Skeletal muscle cell (primary cell): Measurements from ENCODE around the gene GSTK1.
"Not testable (repeated sequence)": the region's sequence is repeated elsewhere in the genome, so short reads cannot be mapped to it uniquely, and the experiment has no call there.

Experiments
- DNase-seq: peaks from one replicate; pipeline ENCODE4 v3.0.0-alpha.2; 2010; ENCODE audit warnings: low read depth
- H3K4me3 ChIP-seq: 2 replicates; pipeline ENCODE4 v1.5.1; 2011; ENCODE audit warnings: low read depth, mild to moderate bottlenecking, control low read depth, low read length, moderate library complexity

GSTK1 gene

GRCh38 chr7:143264196-143264568, 941 bp downstream of the GSTK1 start:
- H3K4me3 ChIP-seq, result peak overlapping the region; percentile 90
- DNase-seq, result not testable (repeated sequence)

DNA sequence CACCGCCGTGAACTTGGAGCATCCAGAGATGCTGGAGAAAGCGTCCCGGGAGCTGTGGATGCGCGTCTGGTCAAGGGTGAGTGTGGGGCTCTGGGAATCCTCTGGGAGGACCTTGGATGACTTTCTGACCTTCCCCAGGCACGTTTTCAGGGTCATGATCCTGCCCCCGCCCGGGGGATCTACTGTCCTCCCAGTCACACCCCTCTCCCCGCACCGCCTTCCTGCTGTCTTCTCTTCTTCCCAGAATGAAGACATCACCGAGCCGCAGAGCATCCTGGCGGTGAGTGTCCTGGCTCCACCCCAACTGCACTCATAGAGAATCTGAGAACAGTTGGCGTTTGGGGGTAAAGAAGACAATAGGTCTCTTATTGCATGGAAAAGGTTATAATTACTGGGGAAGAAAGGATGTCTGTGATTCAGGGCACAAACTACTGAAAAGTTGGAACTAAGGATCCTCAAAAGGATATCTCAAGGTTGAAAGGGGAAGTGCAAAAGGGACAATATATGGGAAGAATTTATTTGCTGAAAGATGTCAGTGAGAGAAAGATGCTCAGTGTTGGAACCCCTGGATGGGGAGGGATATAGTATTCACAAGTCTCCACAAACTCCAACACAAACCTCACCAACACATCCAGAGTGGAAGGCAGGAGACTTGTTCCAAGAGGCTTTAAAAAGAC, 1.9 kb downstream of the GSTK1 start:
- DNase-seq, result no peak
- no peak overlapping the region for H3K4me3 ChIP-seq

DNA sequence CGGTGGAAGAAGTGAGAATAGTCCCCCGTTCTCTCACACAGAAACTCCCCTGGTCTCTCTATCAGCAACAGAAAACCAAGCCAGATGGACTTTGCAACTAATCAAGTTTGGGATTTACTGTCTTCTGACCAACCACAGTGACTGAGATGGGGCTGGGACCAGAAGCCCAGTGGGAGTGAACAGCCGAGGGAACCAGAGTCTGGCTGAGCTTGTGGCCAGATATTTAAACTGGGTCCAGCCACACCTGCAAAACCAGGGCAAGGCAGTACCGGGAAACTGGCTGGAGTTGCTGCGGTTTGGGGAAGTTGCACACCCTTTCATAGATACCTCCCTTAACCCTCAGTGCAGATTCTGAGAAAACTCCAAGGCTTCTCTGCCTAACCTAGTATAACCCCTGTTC, 6.0 kb downstream of the GSTK1 start:
- no peak for DNase-seq
- H3K4me3 ChIP-seq, result no peak overlapping the region

GRCh38 chr7:143271240-143271639, 8.0 kb downstream of the GSTK1 start:
- H3K4me3 ChIP-seq, result no peak overlapping the region
- no peak for DNase-seq

- no peak for DNase-seq
- H3K4me3 ChIP-seq, result no peak overlapping the region
These were observed 9.6 kb downstream of the GSTK1 start for GRCh38 chr7:143272871-143273270.

DNA sequence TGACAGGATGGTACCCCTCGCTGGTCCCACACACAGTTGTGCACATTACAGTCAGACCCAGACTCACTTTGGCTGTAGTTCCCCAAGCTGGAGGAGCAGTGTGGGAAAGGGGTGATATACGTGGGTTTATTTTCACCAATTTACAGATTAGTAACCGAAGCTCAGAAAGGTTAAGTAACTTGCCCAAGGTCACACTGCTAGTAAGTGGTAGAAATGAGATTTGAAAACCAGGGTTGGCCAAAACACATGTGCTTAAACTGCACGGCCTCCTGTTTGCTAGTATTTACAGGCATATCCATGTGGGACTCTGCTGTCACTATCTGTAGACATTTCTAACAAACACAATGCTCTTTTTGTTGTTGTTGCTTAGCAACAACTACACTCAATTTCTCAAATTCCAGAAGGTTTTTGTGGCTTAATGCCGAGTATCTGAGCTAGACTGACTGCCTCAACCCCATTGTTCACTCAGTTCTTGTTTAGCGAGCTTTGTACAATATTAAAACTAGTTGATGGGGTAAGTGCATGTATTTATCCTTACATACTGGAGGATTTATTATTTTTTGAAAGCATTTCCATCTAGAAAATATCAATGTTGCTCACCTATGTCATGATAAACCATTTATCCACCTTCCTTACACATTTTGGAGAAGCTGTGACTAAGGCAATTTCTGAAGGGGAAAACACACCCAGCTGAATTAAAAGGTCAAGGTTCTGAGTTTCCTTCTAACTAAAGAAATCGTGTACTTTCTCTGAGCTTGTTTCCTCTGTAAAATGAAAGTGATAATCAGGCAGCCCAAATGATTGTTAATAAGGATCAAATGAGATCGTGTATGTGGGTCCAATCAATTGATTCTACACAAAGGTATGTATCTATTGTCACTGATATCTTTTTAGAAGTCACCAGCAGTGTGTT, 16.2 kb downstream of the GSTK1 start:
- no peak overlapping the region for H3K4me3 ChIP-seq
- DNase-seq, result peak; percentile 20

GRCh38 chr7:143280160-143280559, 16.9 kb downstream of the GSTK1 start:
- H3K4me3 ChIP-seq, result no peak overlapping the region
- DNase-seq, result no peak

DNA sequence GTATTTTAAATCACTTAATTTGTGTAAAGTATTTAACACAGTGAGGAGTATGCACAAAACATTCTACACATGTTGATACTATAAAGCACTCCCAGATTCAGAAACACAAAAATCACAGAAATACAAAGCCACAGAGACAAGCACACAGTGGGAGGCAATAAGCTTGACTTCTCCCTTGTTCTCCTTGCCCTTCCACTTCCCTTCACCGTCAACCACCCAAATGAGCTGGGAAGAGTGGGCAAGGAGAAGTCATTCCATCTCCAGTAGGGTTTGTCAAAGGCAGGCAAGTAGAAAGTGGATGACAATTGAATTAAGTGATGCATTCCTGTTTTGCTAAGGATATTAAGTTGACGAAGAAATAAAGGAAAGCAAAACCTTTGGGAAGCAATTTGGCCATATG, 17.3 kb downstream of the GSTK1 start:
- H3K4me3 ChIP-seq, result no peak overlapping the region
- no peak for DNase-seq

DNA sequence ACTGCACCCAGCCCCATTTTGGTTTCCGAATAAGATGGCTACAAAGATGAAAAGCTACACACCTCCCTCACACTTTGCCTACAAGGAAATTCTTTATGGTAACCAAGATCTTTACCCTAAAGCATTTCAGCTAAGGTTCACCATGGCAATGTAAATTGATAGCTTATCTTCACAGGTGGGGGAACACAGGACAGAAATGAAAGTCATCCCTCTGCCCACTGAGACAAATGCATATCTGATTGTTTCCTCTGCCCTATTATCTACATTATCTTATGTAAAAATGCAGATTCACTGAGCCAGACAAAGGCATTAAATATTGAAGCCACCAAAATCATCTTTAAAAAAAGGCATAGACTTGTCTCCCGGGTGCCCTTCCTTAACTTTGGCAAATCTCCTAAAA, 18.3 kb downstream of the GSTK1 start:
- H3K4me3 ChIP-seq, result no peak overlapping the region
- no peak for DNase-seq

DNA sequence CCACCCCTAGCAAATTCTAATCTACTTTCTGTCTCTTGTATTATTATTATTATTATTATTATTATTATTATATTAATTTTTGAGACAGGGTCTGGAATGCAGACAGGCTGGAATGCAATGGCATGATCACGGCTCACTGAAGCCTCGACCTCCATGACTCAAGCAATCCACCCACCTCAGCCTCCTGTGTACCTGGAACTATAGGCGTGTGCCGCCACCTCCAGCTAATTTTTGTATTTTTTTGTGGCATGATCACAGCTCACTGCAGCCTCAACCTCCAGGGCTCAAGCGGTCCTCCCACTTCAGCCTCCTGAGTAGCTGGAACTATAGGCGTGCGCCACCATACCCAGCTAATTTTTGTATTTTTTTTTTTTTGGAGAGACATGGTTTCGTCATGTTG, 18.9 kb downstream of the GSTK1 start:
- no peak for DNase-seq
- no peak overlapping the region for H3K4me3 ChIP-seq

- H3K4me3 ChIP-seq, result no peak overlapping the region
- no peak for DNase-seq
These were observed 20.1 kb downstream of the GSTK1 start for GRCh38 chr7:143283381-143283780.

- DNase-seq, result no peak
- no peak within 1 kb of the TSS for H3K4me3 ChIP-seq
These were observed 21.6 kb downstream of the GSTK1 start, which contains the start of gene TMEM139 for GRCh38 chr7:143284591-143285469. Gene TMEM139, plus strand, starts transcription at chr7:143284958. Its CDS starts 1,000 bp downstream, at chr7:143285958.

- H3K4me3 ChIP-seq, result no peak overlapping the region
- DNase-seq, result no peak
These were observed 22.2 kb downstream of the GSTK1 start for GRCh38 chr7:143285470-143285778.

- no peak overlapping the region for H3K4me3 ChIP-seq
- no peak for DNase-seq
These were observed 22.7 kb downstream of the GSTK1 start for GRCh38 chr7:143285806-143286521.

DNA sequence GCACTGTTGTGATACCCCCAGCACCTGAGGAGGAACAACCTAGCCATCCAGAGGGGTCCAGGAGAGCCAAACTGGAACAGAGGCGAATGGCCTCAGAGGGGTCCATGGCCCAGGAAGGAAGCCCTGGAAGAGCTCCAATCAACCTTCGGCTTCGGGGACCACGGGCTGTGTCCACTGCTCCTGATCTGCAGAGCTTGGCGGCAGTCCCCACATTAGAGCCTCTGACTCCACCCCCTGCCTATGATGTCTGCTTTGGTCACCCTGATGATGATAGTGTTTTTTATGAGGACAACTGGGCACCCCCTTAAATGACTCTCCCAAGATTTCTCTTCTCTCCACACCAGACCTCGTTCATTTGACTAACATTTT, 23.3 kb downstream of the GSTK1 start:
- no peak for DNase-seq
- H3K4me3 ChIP-seq, result no peak overlapping the region

DNA sequence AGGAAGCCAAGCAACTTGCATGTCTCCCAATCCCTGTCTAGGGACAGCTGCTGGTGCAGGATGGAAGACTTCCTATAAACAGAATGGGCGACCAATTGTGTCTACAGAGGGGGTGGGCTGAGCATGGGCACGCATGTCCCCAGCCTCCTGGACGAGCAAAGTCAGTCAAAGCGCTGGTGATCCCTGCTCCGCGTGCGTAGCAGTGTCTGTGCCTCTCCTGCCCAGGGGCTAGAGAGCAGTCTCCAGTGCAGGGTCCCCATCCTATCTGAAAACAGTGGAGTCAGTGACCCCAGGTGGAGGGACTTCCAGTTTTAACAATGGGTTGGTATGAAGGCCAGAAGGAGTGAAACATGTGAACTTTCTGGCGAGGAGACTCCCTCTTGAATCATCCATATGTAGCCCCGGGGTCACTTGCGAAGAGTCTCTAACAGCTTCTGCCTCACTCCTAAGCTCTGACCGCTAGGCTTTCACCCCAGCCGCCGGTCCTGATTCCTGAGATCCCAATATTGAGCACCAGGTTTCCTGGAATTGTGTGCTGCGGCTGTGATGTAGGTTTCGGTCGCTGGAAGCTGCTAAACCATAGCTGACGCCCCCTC, 24.2 kb downstream of the GSTK1 start:
- H3K4me3 ChIP-seq, result peak overlapping the region; percentile 75
- no peak for DNase-seq

GRCh38 chr7:143287935-143288826, 24.9 kb downstream of the GSTK1 start, which contains the start of gene CASP2:
Gene CASP2, plus strand, starts transcription at chr7:143288351. Its CDS starts 105 bp downstream, at chr7:143288456.
- H3K4me3 ChIP-seq, result peak within 1 kb of the TSS; percentile 75
- peak; percentile 90 for DNase-seq

GRCh38 chr7:143288836-143289235, 25.6 kb downstream of the GSTK1 start:
- no peak for DNase-seq
- H3K4me3 ChIP-seq, result peak overlapping the region; percentile 75
